CMK (cell line): ENCODE measurements around the gene ELMOD2.

Experiments used
- DNase-seq: peaks from one replicate; pipeline ENCODE4 v3.0.0-alpha.2; 2010; ENCODE audit warnings: low read depth

Gene ELMOD2

GRCh38 chr4:140581078-140581477 lies 57.1 kb downstream of the ELMOD2 start:
- DNase-seq: no peak

- no peak for DNase-seq
Measured at GRCh38 chr4:140584439-140584838, 60.5 kb downstream of the ELMOD2 start.

- DNase-seq: no peak
Measured at GRCh38 chr4:140595065-140595464, 71.1 kb downstream of the ELMOD2 start.

- DNase-seq: no peak
Measured at GRCh38 chr4:140600408-140600807, 76.4 kb downstream of the ELMOD2 start.

GRCh38 chr4:140602714-140603113 lies 78.7 kb downstream of the ELMOD2 start:
- no peak for DNase-seq

GRCh38 chr4:140603286-140603685 lies 79.3 kb downstream of the ELMOD2 start:
- DNase-seq: no peak
